Endometrium (tissue), 2 donors: ENCODE data around the gene TESK2.

Experiments
- FAIRE-seq: peaks from 2 replicates; lab custom pipeline; 2012; peaks lifted over from hg19 to GRCh38; lab: Jason Lieb, UNC
- donor health status: control.
- donor health status: control.

Gene TESK2

GRCh38 chr1:45303520-45304310 is 187.2 kb downstream of the TESK2 start:
- FAIRE-seq = no peak

GRCh38 chr1:45302505-45303150 is 188.3 kb downstream of the TESK2 start:
- no peak for FAIRE-seq

- FAIRE-seq = no peak
These were observed 190.3 kb downstream of the TESK2 start for GRCh38 chr1:45300669-45300997.

DNA sequence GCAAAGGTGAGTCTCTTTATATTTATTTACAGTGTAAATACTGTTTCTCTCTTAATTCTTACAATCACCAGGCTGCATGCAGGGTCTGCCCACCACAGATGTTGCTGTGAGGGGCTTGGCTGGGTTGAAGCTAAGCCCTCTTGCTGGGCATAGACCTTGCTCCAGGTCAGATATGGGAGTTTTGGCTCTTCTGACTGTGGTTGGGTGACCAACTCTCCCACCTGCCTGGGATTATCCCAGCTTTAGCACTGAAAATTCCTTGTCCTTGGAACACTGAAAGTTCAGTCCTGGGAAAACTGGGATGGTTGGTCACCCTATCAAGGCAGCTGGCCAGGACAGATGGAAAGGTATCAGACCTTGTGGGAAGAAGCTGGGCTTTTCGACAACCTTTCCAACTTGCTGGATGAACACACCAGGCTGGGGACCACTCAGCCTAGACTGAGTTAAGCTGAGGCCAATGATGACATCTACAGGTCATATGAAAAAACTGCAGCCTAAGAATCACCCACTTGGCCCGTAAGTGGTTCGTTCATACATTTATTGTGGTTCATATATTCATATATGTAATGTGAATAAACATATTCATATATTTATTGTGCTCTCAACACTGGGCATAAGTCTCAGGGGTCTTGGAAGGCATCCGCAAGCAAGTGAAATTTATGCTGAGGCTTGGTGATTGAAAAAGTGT is 190.8 kb downstream of the TESK2 start:
- FAIRE-seq = peak; percentile 61

- FAIRE-seq = no peak
These were observed 191.7 kb downstream of the TESK2 start for GRCh38 chr1:45299296-45299695.

DNA sequence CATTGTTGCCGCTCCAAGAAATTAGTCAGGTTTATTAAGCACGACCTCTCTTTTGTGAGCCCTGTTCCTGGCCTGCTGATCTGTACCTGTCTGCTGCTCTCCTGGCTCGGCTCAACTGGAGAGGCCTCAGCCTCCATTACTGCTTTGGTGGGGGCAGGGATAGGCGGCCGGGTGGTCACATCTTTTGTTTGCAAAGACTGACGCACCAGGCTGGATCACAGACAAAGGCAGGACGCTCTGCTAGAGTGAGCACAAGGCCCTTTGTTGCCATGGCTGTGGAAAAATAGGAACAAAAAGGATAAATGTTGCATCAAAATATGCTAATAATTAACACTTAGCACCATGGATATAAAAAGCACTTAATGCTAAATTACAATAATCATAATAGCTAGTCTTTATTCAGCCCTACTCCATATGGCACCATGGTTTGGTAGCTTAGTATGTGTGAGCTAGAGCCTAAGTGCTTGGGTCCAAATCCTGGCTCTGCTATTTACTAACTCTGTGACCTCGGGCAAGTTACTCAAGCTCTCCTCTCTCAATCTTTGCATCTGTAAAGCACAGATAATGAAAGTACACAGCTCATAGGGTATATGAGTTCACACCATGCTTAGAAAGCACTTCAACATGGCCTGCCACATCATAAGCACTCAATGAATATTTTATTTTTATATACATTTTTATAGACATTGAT is 193.2 kb downstream of the TESK2 start:
- FAIRE-seq = no peak
